Measurements from ENCODE around the gene CRTC1. TPM values are rescaled to one million over a fixed set of nuclear protein-coding genes. Genes with fewer than 3 reads are reported as not detected.

CRTC1 gene
- total RNA-seq, 1 donor: 2.4 TPM

DNA sequence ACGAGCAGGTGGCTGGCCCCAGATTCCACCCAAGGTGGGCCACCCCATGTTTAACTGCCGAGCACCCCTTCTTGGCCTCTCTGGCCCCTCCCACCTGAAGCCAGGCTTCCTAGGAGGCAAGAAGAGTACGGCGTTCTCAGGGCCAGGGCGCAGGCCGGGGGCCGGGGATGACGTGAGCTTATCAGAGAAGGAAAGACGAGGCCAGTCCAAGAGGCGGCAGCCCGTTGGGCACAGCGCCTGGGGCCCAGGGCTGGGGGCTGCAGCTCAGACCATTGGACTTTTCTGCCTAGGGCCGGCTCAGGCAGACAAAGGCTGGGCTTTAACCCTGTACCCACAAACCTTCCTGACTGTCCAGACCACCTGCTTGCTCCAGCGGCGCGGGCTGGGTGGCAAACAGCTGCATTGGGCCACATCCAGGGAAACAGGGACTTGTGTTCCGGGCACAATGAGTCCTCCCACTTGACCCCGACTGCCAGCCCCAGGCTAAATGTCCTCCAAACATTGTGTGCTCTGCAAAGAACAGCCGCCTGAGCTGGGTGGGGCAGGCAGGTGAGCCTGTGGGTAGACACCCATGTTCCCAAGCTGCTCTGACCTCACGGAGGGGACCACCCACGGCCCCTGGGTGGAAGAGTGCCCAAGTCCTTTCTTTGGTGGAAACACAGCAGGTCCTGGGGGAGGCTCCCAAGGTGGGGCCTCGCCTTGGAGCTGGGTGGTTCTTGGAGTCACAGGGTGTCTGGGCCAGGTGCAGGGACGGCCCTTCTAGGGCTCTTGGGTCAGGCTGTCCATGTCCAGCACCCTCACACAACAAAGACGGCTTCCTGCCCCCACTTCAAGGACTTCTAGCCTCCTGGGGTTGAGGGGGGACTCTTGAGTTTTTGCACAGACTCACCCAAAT lies 85.8 kb downstream of the CRTC1 start:
- TF ChIP-seq, protein P1, sequence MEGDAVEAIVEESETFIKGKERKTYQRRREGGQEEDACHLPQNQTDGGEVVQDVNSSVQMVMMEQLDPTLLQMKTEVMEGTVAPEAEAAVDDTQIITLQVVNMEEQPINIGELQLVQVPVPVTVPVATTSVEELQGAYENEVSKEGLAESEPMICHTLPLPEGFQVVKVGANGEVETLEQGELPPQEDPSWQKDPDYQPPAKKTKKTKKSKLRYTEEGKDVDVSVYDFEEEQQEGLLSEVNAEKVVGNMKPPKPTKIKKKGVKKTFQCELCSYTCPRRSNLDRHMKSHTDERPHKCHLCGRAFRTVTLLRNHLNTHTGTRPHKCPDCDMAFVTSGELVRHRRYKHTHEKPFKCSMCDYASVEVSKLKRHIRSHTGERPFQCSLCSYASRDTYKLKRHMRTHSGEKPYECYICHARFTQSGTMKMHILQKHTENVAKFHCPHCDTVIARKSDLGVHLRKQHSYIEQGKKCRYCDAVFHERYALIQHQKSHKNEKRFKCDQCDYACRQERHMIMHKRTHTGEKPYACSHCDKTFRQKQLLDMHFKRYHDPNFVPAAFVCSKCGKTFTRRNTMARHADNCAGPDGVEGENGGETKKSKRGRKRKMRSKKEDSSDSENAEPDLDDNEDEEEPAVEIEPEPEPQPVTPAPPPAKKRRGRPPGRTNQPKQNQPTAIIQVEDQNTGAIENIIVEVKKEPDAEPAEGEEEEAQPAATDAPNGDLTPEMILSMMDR (IDR thresholded peaks at IDR 0.05; ENCODE audit: insufficient read depth, low read length): no peak
- DNase-seq (ENCODE audit: low read depth): no peak
- no peak overlapping the region for H3K4me3 ChIP-seq (ENCODE audit: low read depth, low read length)

GRCh38 chr19:18769989-18770528 lies 86.6 kb downstream of the CRTC1 start:
- TF ChIP-seq, protein P1 (IDR thresholded peaks at IDR 0.05; ENCODE audit: insufficient read depth, low read length): no peak
- DNase-seq (ENCODE audit: low read depth): no peak

DNA sequence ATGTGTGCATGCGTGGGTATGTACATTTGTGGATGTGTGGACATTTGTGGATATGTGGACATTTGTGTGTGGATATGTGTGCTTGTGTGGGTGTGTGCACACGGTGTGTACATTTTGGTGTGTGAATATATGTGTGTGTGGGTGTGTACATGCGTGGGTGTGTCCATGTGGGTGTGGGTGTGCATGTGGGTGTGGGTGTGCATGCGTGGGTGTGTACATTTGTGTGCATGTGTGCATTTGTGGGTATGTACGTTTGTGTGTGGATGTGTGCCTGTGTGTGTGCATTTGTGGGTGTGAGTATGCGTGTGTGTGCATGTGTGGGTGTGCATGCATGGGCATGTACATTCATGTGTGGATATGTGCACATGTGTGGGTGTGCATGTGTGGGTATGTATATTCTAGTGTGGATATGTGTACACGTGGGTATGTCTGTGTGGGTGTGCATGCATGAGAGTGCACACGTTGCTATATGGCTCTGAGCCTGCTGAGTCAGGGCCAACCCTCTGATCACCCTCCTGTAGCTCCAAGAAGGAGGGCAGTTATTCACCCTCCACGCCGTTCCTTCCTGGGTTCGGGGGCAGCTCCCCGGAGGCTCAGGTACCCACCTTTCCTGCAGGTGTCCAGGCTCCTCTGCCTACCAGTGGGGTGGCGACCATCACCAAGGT lies 87.3 kb downstream of the CRTC1 start:
- no peak for DNase-seq (ENCODE audit: low read depth)
- TF ChIP-seq, protein P1 (IDR thresholded peaks at IDR 0.05; ENCODE audit: insufficient read depth, low read length): no peak
- no peak overlapping the region for H3K4me3 ChIP-seq (ENCODE audit: low read depth, low read length)

More at GRCh38 chr19:18769989-18770528, 86.6 kb downstream of the CRTC1 start:
- no peak overlapping the region for H3K4me3 ChIP-seq (ENCODE audit: low read depth, low read length)

GRCh38 chr19:18771328-18772242 lies 88.1 kb downstream of the CRTC1 start:
- no peak for DNase-seq (ENCODE audit: low read depth)
- H3K4me3 ChIP-seq (ENCODE audit: low read depth, low read length): no peak overlapping the region
- TF ChIP-seq, protein P1 (IDR thresholded peaks at IDR 0.05; ENCODE audit: insufficient read depth, low read length): no peak

DNA sequence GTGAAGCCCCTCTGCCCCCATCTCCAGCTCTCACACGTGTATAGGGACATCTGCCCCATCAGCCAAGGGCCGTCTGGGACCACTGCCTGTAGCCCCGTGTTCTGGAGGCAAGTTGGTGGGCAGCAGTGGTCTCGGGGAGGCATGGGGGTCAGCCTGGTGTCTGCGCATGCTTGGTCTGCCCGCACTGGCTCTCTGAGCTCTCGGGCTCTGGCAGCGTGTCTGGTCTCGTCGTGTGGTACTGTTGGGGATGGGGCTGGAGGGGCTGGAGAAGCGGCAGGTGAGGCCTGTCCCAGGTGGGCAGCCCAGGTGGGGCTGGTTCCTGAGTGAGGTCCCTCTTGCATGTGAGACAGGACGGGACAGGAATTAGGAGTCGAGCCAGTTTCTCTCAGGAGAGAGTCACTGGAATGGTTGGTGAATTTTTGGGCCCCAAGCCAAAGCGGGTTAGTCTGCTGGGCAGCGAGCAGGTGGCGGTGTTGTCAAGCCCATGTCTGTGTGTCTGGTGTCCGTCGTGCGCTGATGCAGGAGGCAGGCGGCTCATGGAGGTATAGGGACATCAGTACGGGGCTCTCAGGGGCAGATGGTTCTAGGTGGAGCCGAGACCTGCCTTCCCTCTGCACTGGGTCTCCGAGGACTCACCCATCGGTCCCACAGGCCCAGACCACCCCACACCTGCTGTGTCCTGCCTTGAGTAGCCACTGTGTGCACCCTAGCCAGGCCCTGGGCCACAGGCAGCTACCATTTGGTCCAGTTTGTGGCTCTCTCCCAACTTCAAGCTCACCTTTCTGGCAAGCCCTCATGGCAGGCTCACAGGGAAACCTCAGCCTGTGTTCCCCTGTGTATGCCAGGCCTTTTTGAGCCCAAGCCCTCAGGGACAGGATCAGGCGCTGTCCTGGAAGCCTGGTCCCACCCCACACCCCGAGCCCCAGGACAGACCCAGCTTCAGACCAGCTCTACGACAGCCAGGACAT lies 89.4 kb downstream of the CRTC1 start:
- no peak overlapping the region for H3K4me3 ChIP-seq (ENCODE audit: low read depth, low read length)
- TF ChIP-seq, protein P1 (IDR thresholded peaks at IDR 0.05; ENCODE audit: insufficient read depth, low read length): no peak
- DNase-seq (ENCODE audit: low read depth): no peak

Measured in fibroblast of the aortic adventitia (primary cell).